NCI-H345 (cell line): Measurements from ENCODE around the gene CHKA.
A peak's percentile ranks its signal among the peaks of the same experiment; 100 is the strongest.

Source experiments
- DNase-seq: peaks from one replicate; lab custom pipeline; 2025; lab: John Stamatoyannopoulos, UW

CHKA gene

GRCh38 chr11:68031144-68031464 lies 90.1 kb downstream of the CHKA start:
- DNase-seq, result no peak

- peak; percentile 99 for DNase-seq
These were observed 90.7 kb downstream of the CHKA start, which contains the start of gene NDUFS8 for GRCh38 chr11:68030318-68031143. Gene NDUFS8, plus strand, starts transcription at chr11:68030681. Its CDS starts 1,471 bp downstream, at chr11:68032152.

GRCh38 chr11:68028802-68029545 lies 92.2 kb downstream of the CHKA start:
- no peak for DNase-seq

GRCh38 chr11:68027667-68028066 lies 93.5 kb downstream of the CHKA start:
- no peak for DNase-seq

GRCh38 chr11:68026391-68027105 lies 94.6 kb downstream of the CHKA start:
- no peak for DNase-seq

- DNase-seq, result no peak
These were observed 96.1 kb downstream of the CHKA start for GRCh38 chr11:68025047-68025446.

- no peak for DNase-seq
These were observed 96.7 kb downstream of the CHKA start for GRCh38 chr11:68024508-68024907.

- DNase-seq, result no peak
These were observed 98.7 kb downstream of the CHKA start for GRCh38 chr11:68022531-68022930.

- DNase-seq, result no peak
These were observed 99.9 kb downstream of the CHKA start for GRCh38 chr11:68021167-68021787.

GRCh38 chr11:68020575-68020974 lies 100.6 kb downstream of the CHKA start:
- no peak for DNase-seq

GRCh38 chr11:68019486-68019885 lies 101.7 kb downstream of the CHKA start:
- DNase-seq, result no peak

- no peak for DNase-seq
These were observed 102.4 kb downstream of the CHKA start for GRCh38 chr11:68018730-68019190.

- no peak for DNase-seq
These were observed 103.0 kb downstream of the CHKA start for GRCh38 chr11:68017980-68018729.

GRCh38 chr11:68016904-68017817 lies 104.0 kb downstream of the CHKA start:
- no peak for DNase-seq

GRCh38 chr11:68016161-68016903 lies 104.9 kb downstream of the CHKA start:
- no peak for DNase-seq

GRCh38 chr11:68015467-68015866 lies 105.7 kb downstream of the CHKA start:
- no peak for DNase-seq

- no peak for DNase-seq
These were observed 106.2 kb downstream of the CHKA start for GRCh38 chr11:68014947-68015447.

- DNase-seq, result no peak
These were observed 106.8 kb downstream of the CHKA start for GRCh38 chr11:68014157-68014946.
